GM18526 (cell line): ENCODE results near the gene FLNB.

Experiments used
- POLR2A ChIP-seq: IDR thresholded peaks from 3 replicates; pipeline ENCODE4 v1.6.1; 2011; ENCODE audit not compliant: insufficient read length; ENCODE audit errors: extremely low read depth

Gene FLNB

GRCh38 chr3:58167431-58168351, 159.5 kb downstream of the FLNB start:
- no peak for TF ChIP-seq POLR2A

GRCh38 chr3:58168498-58168897, 160.3 kb downstream of the FLNB start:
- TF ChIP-seq POLR2A = no peak

- no peak for TF ChIP-seq POLR2A
Observed at GRCh38 chr3:58169371-58169770, 161.1 kb downstream of the FLNB start.

- TF ChIP-seq POLR2A = no peak
Observed at GRCh38 chr3:58170376-58170775, 162.2 kb downstream of the FLNB start.

DNA sequence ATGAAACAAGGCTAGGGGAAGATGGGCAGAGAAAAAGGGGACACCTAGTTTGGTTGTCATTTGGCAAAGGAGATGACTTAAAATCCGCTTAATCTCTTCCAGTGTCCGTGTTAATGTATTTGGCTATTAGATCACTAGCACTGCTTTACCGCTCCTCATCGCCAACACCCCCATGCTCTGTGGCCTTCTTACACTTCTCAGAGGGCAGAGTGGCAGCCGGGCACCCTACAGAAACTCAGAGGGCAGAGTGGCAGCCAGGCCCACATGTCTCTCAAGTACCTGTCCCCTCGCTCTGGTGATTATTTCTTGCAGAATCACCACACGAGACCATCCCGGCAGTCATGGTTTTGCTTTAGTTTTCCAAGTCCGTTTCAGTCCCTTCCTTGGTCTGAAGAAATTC, 162.9 kb downstream of the FLNB start:
- TF ChIP-seq POLR2A = no peak

GRCh38 chr3:58173029-58173668, 164.9 kb downstream of the FLNB start:
- no peak for TF ChIP-seq POLR2A

DNA sequence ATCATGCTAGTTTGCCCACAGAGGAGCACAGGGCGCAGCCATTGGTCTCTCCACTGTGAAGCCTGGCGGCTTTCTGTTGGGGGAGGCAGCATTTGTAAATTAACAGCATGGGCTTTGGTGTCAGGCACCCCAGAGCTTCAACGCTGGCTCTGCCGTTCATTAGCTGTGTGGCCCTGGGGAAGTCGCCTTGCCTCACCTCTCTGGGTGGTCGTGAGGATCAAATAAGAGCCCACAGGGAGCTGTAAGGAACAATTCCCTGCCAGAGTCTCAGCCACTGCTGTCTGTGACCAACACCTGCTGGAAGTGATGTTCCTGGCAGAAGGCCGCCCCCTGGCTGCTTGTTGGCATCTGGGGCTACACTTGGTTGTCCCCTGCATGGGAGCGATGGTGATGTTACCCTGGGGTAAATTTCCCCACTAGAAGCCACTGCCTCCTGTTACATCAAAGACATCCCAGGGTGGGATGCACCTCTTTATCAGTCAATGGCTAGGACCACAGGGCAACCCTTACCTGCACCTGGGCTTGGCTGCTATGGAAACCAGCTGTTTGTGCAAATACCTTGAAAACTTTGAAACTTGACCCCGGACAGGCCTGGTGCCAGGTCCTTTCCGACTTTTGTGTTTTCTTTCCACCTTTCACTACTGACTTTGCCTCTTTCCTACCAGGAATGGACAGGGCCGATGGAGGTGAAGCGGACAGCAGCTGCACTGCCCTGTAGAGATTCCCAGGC, 165.6 kb downstream of the FLNB start:
- TF ChIP-seq POLR2A = no peak

- no peak for TF ChIP-seq POLR2A
Observed at GRCh38 chr3:58175187-58175436, 166.9 kb downstream of the FLNB start.

DNA sequence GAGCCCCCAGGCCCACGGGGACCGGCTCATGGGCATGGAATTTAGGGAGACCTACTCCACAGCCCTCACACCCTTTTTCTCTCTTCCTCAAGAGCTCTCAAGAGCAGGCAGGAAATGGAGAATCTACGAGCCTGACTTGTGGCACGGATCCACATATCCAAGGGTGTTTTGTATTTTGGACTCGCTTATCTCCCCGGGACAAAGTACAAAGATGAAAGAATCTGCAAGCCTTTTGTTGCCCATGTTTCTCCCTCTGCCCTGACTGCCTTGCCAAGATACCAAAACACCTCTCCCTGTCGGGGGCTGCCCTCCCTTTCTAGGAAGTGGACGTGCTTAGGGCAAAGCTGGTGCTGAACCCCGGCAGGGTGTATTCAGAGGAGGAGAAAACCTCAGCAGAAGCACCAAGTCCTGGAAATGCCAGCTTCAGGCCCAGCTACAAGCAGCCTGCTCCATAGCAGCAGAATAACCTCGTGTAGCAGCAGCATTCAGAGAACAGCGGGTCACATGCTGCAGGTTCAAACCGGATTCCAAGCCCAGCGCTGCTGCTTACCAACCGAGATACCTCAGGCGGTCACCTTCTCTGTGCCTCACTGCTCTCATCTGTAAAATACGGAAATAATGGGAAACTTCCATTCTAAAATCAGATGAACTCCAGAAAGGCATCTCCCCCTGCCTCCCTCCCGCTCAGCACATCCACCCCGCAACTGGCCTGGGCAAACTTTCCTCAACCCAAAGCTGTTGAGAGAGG, 167.4 kb downstream of the FLNB start:
- TF ChIP-seq POLR2A = no peak

GRCh38 chr3:58176185-58176530, 167.9 kb downstream of the FLNB start:
- no peak for TF ChIP-seq POLR2A

DNA sequence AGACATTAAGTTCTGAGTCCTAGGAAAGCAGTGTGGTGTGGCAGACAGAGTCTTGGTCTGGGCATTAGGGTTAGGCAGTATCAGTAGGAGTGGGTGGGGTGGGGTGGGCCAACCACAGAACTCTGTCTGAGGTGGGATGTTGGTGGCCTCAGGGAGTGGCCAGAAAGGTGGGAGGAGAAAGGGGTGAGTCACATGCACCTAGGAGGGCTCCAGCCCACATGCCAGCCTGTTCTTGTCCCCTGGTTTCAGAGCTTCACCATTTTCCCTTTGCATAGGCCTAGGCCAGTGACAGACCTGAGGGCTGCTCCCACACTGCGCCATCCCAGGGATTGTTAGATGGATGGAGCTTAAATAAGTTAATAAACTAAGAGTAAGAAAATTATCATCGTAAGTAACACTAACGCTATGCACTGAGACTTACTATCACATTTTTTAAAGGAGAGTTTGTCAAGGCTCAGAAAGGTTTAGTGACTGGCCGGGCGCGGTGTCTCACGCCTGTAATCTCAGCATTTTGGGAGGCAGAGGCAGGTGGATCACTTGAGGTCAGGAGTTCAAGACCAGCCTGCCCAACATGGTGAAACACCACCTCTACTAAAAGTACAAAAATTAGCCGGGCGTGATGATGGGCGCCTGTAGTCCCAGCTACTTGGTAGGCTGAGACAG, 168.7 kb downstream of the FLNB start:
- no peak for TF ChIP-seq POLR2A

GRCh38 chr3:58177747-58178527, 169.7 kb downstream of the FLNB start:
- TF ChIP-seq POLR2A = no peak

DNA sequence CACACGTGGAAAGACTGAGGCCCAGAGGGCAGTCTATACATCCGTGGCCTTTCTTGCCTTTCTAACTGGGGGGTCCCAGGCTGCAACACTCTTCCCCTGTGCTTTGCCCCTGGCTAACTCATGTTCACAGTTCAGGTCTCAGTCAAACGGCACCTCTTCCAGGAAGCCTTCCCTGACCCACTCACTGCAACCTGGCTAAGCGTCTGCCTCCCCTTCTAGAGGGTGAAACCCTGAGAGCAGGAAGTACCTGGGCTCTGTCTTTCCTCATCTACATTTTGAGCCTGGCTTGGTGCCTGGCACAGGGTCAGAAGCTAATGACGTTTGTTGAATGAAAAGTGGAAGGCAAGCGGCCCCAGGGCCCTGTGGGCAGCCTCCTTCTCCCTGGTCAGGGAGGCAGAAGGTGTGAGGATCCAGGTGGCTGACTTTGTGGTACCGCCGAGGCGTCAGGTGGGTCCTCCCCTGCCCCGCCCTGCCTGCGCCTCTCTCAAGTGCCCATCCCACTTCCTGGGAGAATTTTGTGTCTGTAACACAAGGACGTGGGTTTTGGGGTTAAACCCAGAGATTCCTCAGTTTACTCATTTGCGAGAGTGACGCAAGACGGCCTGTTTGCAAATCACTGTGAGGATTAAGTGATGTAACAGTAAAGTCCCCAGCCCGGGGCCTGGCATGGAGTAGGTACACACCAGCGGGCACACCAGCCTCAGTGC, 170.5 kb downstream of the FLNB start:
- TF ChIP-seq POLR2A = no peak
